DOHH2 (cell line): ENCODE results near the gene TECRL.

ENCODE experiments used
- CTCF ChIP-seq: fragments of 200-600 bp; sonication (generic); IDR thresholded peaks from one replicate; pipeline ENCODE4 v1.5.1; 2014; ENCODE audit warnings: antibody characterized with exemption, mild to moderate bottlenecking, low read depth, low read length; ENCODE audit not compliant: poor library complexity, severe bottlenecking
- EZH2phosphoT487 ChIP-seq: fragments of 200-600 bp; sonication (generic); IDR thresholded peaks from 2 replicates; pipeline ENCODE4 v1.6.1; 2017; ENCODE audit warnings: borderline replicate concordance, mild to moderate bottlenecking, antibody characterized with exemption, low read length, moderate library complexity, mixed read lengths

DNA sequence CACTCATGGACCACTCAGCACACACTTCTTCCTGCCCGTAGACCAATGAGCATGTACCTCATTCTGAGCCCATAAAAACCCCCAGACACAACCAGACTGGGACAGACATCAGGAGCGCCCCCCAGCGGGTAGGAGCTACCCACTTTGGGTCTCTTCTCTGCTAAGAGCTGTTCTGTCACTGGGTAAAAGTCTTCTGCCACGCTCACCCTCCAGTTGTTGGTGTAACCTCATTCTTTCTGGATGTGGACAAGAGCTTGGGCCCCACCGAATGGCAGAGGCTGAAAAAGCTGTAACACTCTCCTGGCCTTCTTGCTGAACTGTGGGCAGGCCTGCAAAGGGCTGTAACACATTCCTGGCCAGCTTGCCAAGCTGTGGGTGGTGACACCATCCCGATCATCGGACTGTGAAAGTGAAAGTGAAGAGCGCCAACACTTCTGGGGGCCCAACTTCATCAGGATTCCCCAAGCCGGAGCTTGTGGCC lies 137.6 kb downstream of the TECRL start:
- no peak for TF ChIP-seq CTCF
- no peak for TF ChIP-seq EZH2phosphoT487
